Vagina (tissue), 2 donors: ENCODE results near the gene DIO3. TPM values are rescaled to one million over a fixed set of nuclear protein-coding genes. Genes with fewer than 3 reads are reported as not detected.

Source experiments
- DNase-seq, 2 donors: peaks; one replicate each; pipeline ENCODE4 v3.0.0-alpha.2; 2017; ENCODE audit errors: extremely low spot score in 2 of 2
- H3K27ac ChIP-seq: fragments of 200-600 bp; sonication (generic); one replicate; pipeline ENCODE4 v1.5.1; 2019
- H3K27me3 ChIP-seq: fragments of 200-600 bp; sonication (generic); one replicate; pipeline ENCODE4 v1.5.1; 2019
- H3K36me3 ChIP-seq, 2 donors: fragments of 200-600 bp; sonication (generic); one replicate each; pipeline ENCODE4 v1.5.1; 2017 to 2019
- H3K4me1 ChIP-seq: fragments of 200-600 bp; sonication (generic); one replicate; pipeline ENCODE4 v1.5.1; 2019
- H3K4me3 ChIP-seq, 2 donors: fragments of 200-600 bp; sonication (generic); 1 replicate in 1 of 2; 2 replicates in 1 of 2; pipeline ENCODE4 v1.5.1; 2016 to 2019
- H3K9me3 ChIP-seq: fragments of 200-600 bp; sonication (generic); one replicate; pipeline ENCODE4 v1.5.1; 2019
- CTCF ChIP-seq, 3 experiments: fragments of 450-650 bp in 2 of 3; fragments of 200-600 bp in 1 of 3; sonication (generic) in 1 of 3; IDR thresholded peaks; one replicate each; pipeline ENCODE4 v1.5.1; 2017 to 2019; ENCODE audit warnings: antibody characterized with exemption in 3 of 3, mild to moderate bottlenecking in 2 of 3, moderate library complexity in 2 of 3
- POLR2A ChIP-seq, 2 donors: fragments of 450-650 bp; IDR thresholded peaks; one replicate each; pipeline ENCODE4 v1.6.1; 2017; ENCODE audit warnings: antibody characterized with exemption in 2 of 2, mild to moderate bottlenecking in 2 of 2, moderate library complexity in 2 of 2
- POLR2AphosphoS5 ChIP-seq, 2 donors: sonication (generic); formaldehyde crosslinking; IDR thresholded peaks; one replicate each; pipeline ENCODE4 v1.9.0; 2017; ENCODE audit warnings: antibody characterized with exemption in 2 of 2, mild to moderate bottlenecking in 2 of 2, low read depth in 1 of 2; ENCODE audit not compliant: insufficient read depth in 1 of 2
- intact Hi-C: fragments of 100-400 bp; cut with DNase I; formaldehyde crosslinking; loops from one replicate; pipeline ENCODE4 v1.15.1; 2023
- total RNA-seq: library from RNA; depleted of rRNA; stranded (reverse); fragments of >200 nt; gene quantifications from one replicate; pipeline ENCODE4 v1.2.3, GENCODE V29; 2016

DIO3 gene
- total RNA-seq, 1 donor from 2014 or later = 52.1 TPM

GRCh38 chr14:101583006-101583714, 21.9 kb downstream of the DIO3 start:
- H3K27ac ChIP-seq = no peak overlapping the region
- H3K9me3 ChIP-seq = no peaks in the 10 kb centered on the region
- intact Hi-C loops = no loop called here
- no peak for DNase-seq
- H3K4me1 ChIP-seq = no peaks in the 10 kb centered on the region
- no peaks in the 10 kb centered on the region for H3K36me3 ChIP-seq
- H3K27me3 ChIP-seq = no peaks in the 10 kb centered on the region
- TF ChIP-seq CTCF (IDR thresholded peaks at IDR 0.05) = no peak
- TF ChIP-seq POLR2AphosphoS5 (IDR thresholded peaks at IDR 0.05; ENCODE audit: insufficient read depth in 1 of 2, low read depth in 1 of 2) = no peak
- TF ChIP-seq POLR2A (IDR thresholded peaks at IDR 0.05) = no peak
- no peak overlapping the region for H3K4me3 ChIP-seq

- H3K27ac ChIP-seq = no peak overlapping the region
- H3K27me3 ChIP-seq = no peaks in the 10 kb centered on the region
- no peaks in the 10 kb centered on the region for H3K36me3 ChIP-seq
- H3K4me3 ChIP-seq = no peak overlapping the region
- TF ChIP-seq POLR2AphosphoS5 (IDR thresholded peaks at IDR 0.05; ENCODE audit: insufficient read depth in 1 of 2, low read depth in 1 of 2) (no peak), CTCF (IDR thresholded peaks at IDR 0.05) (no peak), POLR2A (IDR thresholded peaks at IDR 0.05) (no peak)
- intact Hi-C loops = no loop called here
- no peaks in the 10 kb centered on the region for H3K9me3 ChIP-seq
- H3K4me1 ChIP-seq = no peaks in the 10 kb centered on the region
- no peak for DNase-seq
Observed at GRCh38 chr14:101583715-101584054, 22.4 kb downstream of the DIO3 start.

- no peaks in the 10 kb centered on the region for H3K4me1 ChIP-seq
- DNase-seq = no peak
- no peaks in the 10 kb centered on the region for H3K27me3 ChIP-seq
- no peaks in the 10 kb centered on the region for H3K9me3 ChIP-seq
- H3K4me3 ChIP-seq = peak overlapping the region; percentile 9 to 37
- no peak overlapping the region for H3K27ac ChIP-seq
- TF ChIP-seq POLR2AphosphoS5 (IDR thresholded peaks at IDR 0.05; ENCODE audit: insufficient read depth in 1 of 2, low read depth in 1 of 2) = peak in 1 of 2 donors; percentile 77
- no peak for TF ChIP-seq POLR2A (IDR thresholded peaks at IDR 0.05)
- no peak for TF ChIP-seq CTCF (IDR thresholded peaks at IDR 0.05)
- intact Hi-C loops = no loop called here
- no peaks in the 10 kb centered on the region for H3K36me3 ChIP-seq
Observed at GRCh38 chr14:101584055-101584859, 23.0 kb downstream of the DIO3 start.

GRCh38 chr14:101585211-101585610, 23.9 kb downstream of the DIO3 start:
- Histone ChIP-seq H3K4me1 (no peaks in the 10 kb centered on the region), H3K27me3 (no peaks in the 10 kb centered on the region), H3K27ac (no peak overlapping the region), H3K9me3 (no peaks in the 10 kb centered on the region), H3K4me3 (no peak overlapping the region), H3K36me3 (no peaks in the 10 kb centered on the region)
- intact Hi-C loops = no loop called here
- TF ChIP-seq POLR2AphosphoS5 (IDR thresholded peaks at IDR 0.05; ENCODE audit: insufficient read depth in 1 of 2, low read depth in 1 of 2) = no peak
- TF ChIP-seq CTCF (IDR thresholded peaks at IDR 0.05) = no peak
- TF ChIP-seq POLR2A (IDR thresholded peaks at IDR 0.05) = no peak
- DNase-seq = no peak
